ENCODE results near the gene TRPM4.

GRCh38 chr19:49132974-49133609 lies 24.5 kb upstream of the TRPM4 start:
- TF ChIP-seq, protein P1, sequence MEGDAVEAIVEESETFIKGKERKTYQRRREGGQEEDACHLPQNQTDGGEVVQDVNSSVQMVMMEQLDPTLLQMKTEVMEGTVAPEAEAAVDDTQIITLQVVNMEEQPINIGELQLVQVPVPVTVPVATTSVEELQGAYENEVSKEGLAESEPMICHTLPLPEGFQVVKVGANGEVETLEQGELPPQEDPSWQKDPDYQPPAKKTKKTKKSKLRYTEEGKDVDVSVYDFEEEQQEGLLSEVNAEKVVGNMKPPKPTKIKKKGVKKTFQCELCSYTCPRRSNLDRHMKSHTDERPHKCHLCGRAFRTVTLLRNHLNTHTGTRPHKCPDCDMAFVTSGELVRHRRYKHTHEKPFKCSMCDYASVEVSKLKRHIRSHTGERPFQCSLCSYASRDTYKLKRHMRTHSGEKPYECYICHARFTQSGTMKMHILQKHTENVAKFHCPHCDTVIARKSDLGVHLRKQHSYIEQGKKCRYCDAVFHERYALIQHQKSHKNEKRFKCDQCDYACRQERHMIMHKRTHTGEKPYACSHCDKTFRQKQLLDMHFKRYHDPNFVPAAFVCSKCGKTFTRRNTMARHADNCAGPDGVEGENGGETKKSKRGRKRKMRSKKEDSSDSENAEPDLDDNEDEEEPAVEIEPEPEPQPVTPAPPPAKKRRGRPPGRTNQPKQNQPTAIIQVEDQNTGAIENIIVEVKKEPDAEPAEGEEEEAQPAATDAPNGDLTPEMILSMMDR (IDR thresholded peaks at IDR 0.05; ENCODE audit: low read length) = no peak
- TF ChIP-seq EZH2phosphoT487 (IDR thresholded peaks at IDR 0.05; ENCODE audit: low read length) = no peak

Measured in MM.1S (cell line).